GM12878 (cell line): ENCODE measurements around the gene GTPBP3. TPM values are rescaled to one million over a fixed set of nuclear protein-coding genes. Genes with fewer than 3 reads are reported as not detected.

Experiments
- ATAC-seq: fragments of 200-7000 bp; cut with Tn5 transposase; 3 replicates; pipeline ENCODE4 v1.9.1; 2020; ENCODE audit warnings: mild to moderate bottlenecking, moderate library complexity
- BruUV-seq: library from RNA; stranded (reverse); fragments of 400-500 nt; replicated peaks from 2 replicates; lab custom pipeline; 2021; lab: Mats Ljungman, UMichigan
- CTCF ChIA-PET: fragments of 300-600 bp; sonication (Branson Sonifier 250); formaldehyde crosslinking; extraction: SDS; loops from one replicate; lab custom pipeline; 2021; ENCODE audit warnings: inconsistent platforms; lab: Yijun Ruan, JAX
- POLR2A ChIA-PET: fragments of 350-600 bp; formaldehyde crosslinking; extraction: SDS; loops from one replicate; lab custom pipeline; 2021; ENCODE audit warnings: inconsistent platforms; lab: Charles Lee
- RAD21 ChIA-PET: fragments of 300-600 bp; sonication (Branson Sonifier 250); formaldehyde crosslinking; loops from one replicate; lab custom pipeline; 2023; ENCODE audit warnings: antibody characterized with exemption; ENCODE audit not compliant: unreplicated experiment; lab: Charles Lee
- SMC1A ChIA-PET: fragments of 300-600 bp; sonication (Branson Sonifier 250); formaldehyde crosslinking; loops from one replicate; lab custom pipeline; 2023; ENCODE audit not compliant: unreplicated experiment, uncharacterized antibody; lab: Charles Lee
- DNase-seq: peaks from one replicate; pipeline ENCODE4 v3.0.0-alpha.2; 2011; ENCODE audit warnings: low read depth, low spot score
- FAIRE-seq: peaks from 3 replicates; lab custom pipeline; 2011; peaks lifted over from hg19 to GRCh38; lab: Jason Lieb, UNC
- H2AFZ ChIP-seq: 2 replicates; pipeline ENCODE4 v1.6.0; 2011; ENCODE audit warnings: low read depth, low read length, control low read depth; ENCODE audit not compliant: control insufficient read depth
- H3K27ac ChIP-seq: 2 replicates; pipeline ENCODE4 v1.5.1; 2011; ENCODE audit warnings: control low read depth; ENCODE audit not compliant: control insufficient read depth, insufficient read depth
- H3K27me3 ChIP-seq, 2 experiments: replicated peaks in 1 of 2; 2 replicates each; pipeline versions ENCODE4 v1.6.0 to v1.6.1; 2011; ENCODE audit warnings: low read length in 1 of 2; ENCODE audit not compliant: control insufficient read depth in 2 of 2, insufficient read depth in 2 of 2
- H3K36me3 ChIP-seq, 2 experiments: 2 replicates each; pipeline ENCODE4 v1.5.1; 2011; ENCODE audit warnings: low read length in 1 of 2; ENCODE audit not compliant: control insufficient read depth in 2 of 2, insufficient read depth in 2 of 2
- H3K4me1 ChIP-seq: 2 replicates; pipeline ENCODE4 v1.6.1; 2011; ENCODE audit warnings: mild to moderate bottlenecking, low read length, moderate library complexity, mixed read lengths; ENCODE audit not compliant: control insufficient read depth, insufficient read depth
- H3K4me2 ChIP-seq: 2 replicates; pipeline ENCODE4 v1.6.0; 2011; ENCODE audit warnings: control low read depth; ENCODE audit not compliant: control insufficient read depth, insufficient read depth
- H3K4me3 ChIP-seq: fragments of 200-600 bp; sonication (generic); 2 replicates; pipeline ENCODE4 v1.5.1; 2016
- H3K79me2 ChIP-seq: 2 replicates; pipeline ENCODE4 v1.6.0; 2011; ENCODE audit warnings: low read length; ENCODE audit not compliant: control insufficient read depth, insufficient read depth
- H3K9ac ChIP-seq: 2 replicates; pipeline ENCODE4 v1.8.0; 2011; ENCODE audit warnings: low read length, control low read depth, mixed read lengths; ENCODE audit not compliant: control insufficient read depth, insufficient read depth
- H3K9me3 ChIP-seq: replicated peaks from 3 replicates; pipeline ENCODE4 v1.5.1; 2011; ENCODE audit warnings: mild to moderate bottlenecking, low read length; ENCODE audit not compliant: control insufficient read depth, insufficient read depth
- H4K20me1 ChIP-seq: 2 replicates; pipeline ENCODE4 v1.6.0; 2011; ENCODE audit not compliant: control insufficient read depth, insufficient read depth
- BHLHE40 ChIP-seq, 2 experiments: fragments of 450-650 bp in 1 of 2; IDR thresholded peaks; 2 replicates each; pipeline ENCODE4 v1.6.1; 2011 to 2017; ENCODE audit warnings: low read depth in 2 of 2, borderline replicate concordance in 1 of 2, improper control_type of control experiment in 1 of 2, low read length in 1 of 2, mild to moderate bottlenecking in 1 of 2
- CBFB ChIP-seq: IDR thresholded peaks from 2 replicates; pipeline ENCODE4 v1.6.1; 2016; ENCODE audit warnings: antibody characterized with exemption, low read depth
- CHD4 ChIP-seq: fragments of 200-600 bp; sonication (generic); IDR thresholded peaks from 2 replicates; pipeline ENCODE4 v1.6.1; 2016; ENCODE audit warnings: mild to moderate bottlenecking
- FOS ChIP-seq: IDR thresholded peaks from 3 replicates; pipeline ENCODE4 v1.6.1; 2011; ENCODE audit warnings: borderline replicate concordance; ENCODE audit not compliant: insufficient read length; ENCODE audit errors: extremely low read depth
- HDAC6 ChIP-seq: fragments of 200-600 bp; sonication (generic); IDR thresholded peaks from one replicate; pipeline ENCODE4 v1.8.0; 2017; ENCODE audit warnings: antibody characterized with exemption; ENCODE audit not compliant: unreplicated experiment
- POLR2AphosphoS5 ChIP-seq: IDR thresholded peaks from 2 replicates; pipeline ENCODE4 v1.6.1; 2011; ENCODE audit warnings: mild to moderate bottlenecking, low read length, inconsistent platforms
- RCOR1 ChIP-seq: conservative IDR thresholded peaks from 2 replicates; pipeline ENCODE4 v1.6.1; 2012; ENCODE audit warnings: low read depth, low read length, improper control_type of control experiment
- SRF ChIP-seq, 2 experiments: IDR thresholded peaks; 2 replicates each; pipeline ENCODE4 v1.6.1; 2011; ENCODE audit warnings: low read depth in 2 of 2, low read length in 2 of 2, mild to moderate bottlenecking in 1 of 2, moderate library complexity in 1 of 2
- YY1 ChIP-seq: IDR thresholded peaks from 2 replicates; pipeline ENCODE4 v1.6.1; 2011; ENCODE audit warnings: low read depth, mild to moderate bottlenecking, low read length
- ZZZ3 ChIP-seq: IDR thresholded peaks from 2 replicates; pipeline ENCODE4 v1.6.1; 2011; ENCODE audit warnings: low read depth; ENCODE audit not compliant: control insufficient read depth, insufficient read length
- WGBS: methylation state at CpG from one replicate; pipeline ENCODE4 v1.1.6; 2016; ENCODE audit warnings: low lambda C conversion rate; ENCODE audit not compliant: insufficient replicate concordance, insufficient coverage; ENCODE audit errors: missing lambda C conversion rate; 5-methylcytosine and 5-hydroxymethylcytosine counted together
- in situ Hi-C: fragments of 300-500 bp; cut with MboI; formaldehyde crosslinking; loops from 9 replicates; pipeline ENCODE4 v1.14.3; 2018; ENCODE audit warnings: mixed read lengths
- intact Hi-C: fragments of 100-400 bp; cut with micrococcal nuclease; formaldehyde crosslinking; loops from one replicate; pipeline ENCODE4 v1.14.2; 2022; ENCODE audit not compliant: unreplicated experiment
- polyA plus RNA-seq, 11 experiments: library from polyadenylated mRNA; depleted of rRNA in 4 of 11; unstranded in 6 of 11; stranded (reverse) in 5 of 11; fragments of >200 nt; fragmentation: Nextera tagmentation in 4 of 11; fragmentation: Illumina TruSeq in 1 of 11; extraction: Ambion mirVana in 4 of 11; extraction: Trizol in 1 of 11; gene quantifications; 1 replicate in 1 of 11; 2 replicates in 10 of 11; pipeline versions ENCODE4 v1.2.1 to v1.2.3, GENCODE V29; 2011 to 2016; ENCODE audit warnings: inconsistent platforms in 2 of 11, missing spikeins in 2 of 11, low read depth in 1 of 11
- total RNA-seq, 4 experiments: library from RNA; depleted of rRNA in 3 of 4; stranded (reverse); fragments of >200 nt in 3 of 4; fragmentation: Illumina TruSeq in 1 of 4; extraction: Trizol in 1 of 4; gene quantifications; 2 replicates each; pipeline versions ENCODE4 v1.2.1 to v1.2.3, GENCODE V29; 2013 to 2021
- TF ChIP-seq, protein P1 (sequence below): IDR thresholded peaks from 2 replicates; pipeline ENCODE4 v1.6.1; 2011; ENCODE audit warnings: low read depth, mild to moderate bottlenecking, low read length, moderate library complexity, borderline replicate concordance; ENCODE audit errors: extremely low read depth
- TF ChIP-seq, protein P2 (sequence below): fragments of 450-650 bp; IDR thresholded peaks from 2 replicates; pipeline ENCODE4 v1.6.1; 2017; ENCODE audit warnings: mild to moderate bottlenecking, low read depth, inconsistent platforms; ENCODE audit not compliant: poor library complexity, severe bottlenecking
- TF ChIP-seq, protein P3 (sequence below): fragments of 450-650 bp; IDR thresholded peaks from 2 replicates; pipeline ENCODE4 v1.6.1; 2014; ENCODE audit warnings: mild to moderate bottlenecking

The GTPBP3 gene
- total and polyA plus RNA-seq, 10 of the 15 experiments (the other 5 are each of a cell fraction or from before 2014, with no cell fraction given), result 2.9 to 46.8 (median 15.4) TPM

DNA sequence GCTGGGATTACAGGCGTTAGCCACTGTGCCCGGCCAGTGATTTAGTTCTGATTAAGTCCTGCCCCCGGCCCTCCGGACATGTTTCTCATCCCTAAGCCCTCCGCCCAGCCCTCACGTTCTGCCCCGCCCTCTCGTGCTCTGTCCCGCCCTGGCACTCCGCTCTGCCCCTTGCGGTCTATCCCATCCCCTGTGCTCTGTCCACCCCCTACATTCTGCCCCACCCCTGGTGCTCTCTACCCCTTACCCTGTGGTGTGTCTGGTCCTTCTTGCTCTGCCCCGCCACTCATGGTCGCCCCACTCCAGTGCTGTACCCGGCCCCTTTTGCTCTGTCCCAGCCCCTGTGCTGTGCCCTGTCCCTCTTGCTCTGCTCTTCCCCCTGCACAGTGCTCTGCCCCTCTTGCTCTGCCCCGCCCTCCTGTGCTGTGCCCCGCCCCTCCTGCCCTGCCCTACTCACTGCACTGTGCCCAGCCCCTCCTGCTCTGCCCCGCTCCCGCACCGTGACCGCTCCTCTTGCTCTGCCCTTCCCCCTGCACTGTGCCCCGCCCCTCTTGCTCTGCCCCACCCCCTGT, 3.0 kb downstream of the GTPBP3 start:
- no peak overlapping the region for H3K27ac ChIP-seq
- H3K79me2 ChIP-seq, result peaks cover 6% of the 10 kb centered on the region
- H3K27me3 ChIP-seq, result no peaks in the 10 kb centered on the region
- H2AFZ ChIP-seq, result no peak overlapping the region
- intact Hi-C loops (no loop called here), in situ Hi-C loops (no loop called here)
- no peak overlapping the region for H3K4me3 ChIP-seq
- FAIRE-seq, result no peak
- no peak overlapping the region for H3K4me2 ChIP-seq
- H3K36me3 ChIP-seq, result no peaks in the 10 kb centered on the region; a peak in 2 of 4 replicates
- no peak overlapping the region for H3K9ac ChIP-seq
- RAD21 ChIA-PET, result no interaction called here
- no peak for DNase-seq
- TF ChIP-seq CBFB (no peak), CHD4 (no peak), YY1 (no peak), SRF (IDR thresholded peaks at IDR 0.05; ENCODE audit: low read depth in 2 of 2, low read length in 2 of 2) (no peak), FOS (no peak), BHLHE40 (IDR thresholded peaks at IDR 0.05; ENCODE audit: borderline replicate concordance in 1 of 2, low read depth in 2 of 2, low read length in 1 of 2) (no peak), HDAC6 (no peak), POLR2AphosphoS5 (no peak), ZZZ3 (no peak), RCOR1 (no peak)
- TF ChIP-seq, protein P1, sequence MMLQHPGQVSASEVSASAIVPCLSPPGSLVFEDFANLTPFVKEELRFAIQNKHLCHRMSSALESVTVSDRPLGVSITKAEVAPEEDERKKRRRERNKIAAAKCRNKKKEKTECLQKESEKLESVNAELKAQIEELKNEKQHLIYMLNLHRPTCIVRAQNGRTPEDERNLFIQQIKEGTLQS, result no peak
- TF ChIP-seq, protein P2, sequence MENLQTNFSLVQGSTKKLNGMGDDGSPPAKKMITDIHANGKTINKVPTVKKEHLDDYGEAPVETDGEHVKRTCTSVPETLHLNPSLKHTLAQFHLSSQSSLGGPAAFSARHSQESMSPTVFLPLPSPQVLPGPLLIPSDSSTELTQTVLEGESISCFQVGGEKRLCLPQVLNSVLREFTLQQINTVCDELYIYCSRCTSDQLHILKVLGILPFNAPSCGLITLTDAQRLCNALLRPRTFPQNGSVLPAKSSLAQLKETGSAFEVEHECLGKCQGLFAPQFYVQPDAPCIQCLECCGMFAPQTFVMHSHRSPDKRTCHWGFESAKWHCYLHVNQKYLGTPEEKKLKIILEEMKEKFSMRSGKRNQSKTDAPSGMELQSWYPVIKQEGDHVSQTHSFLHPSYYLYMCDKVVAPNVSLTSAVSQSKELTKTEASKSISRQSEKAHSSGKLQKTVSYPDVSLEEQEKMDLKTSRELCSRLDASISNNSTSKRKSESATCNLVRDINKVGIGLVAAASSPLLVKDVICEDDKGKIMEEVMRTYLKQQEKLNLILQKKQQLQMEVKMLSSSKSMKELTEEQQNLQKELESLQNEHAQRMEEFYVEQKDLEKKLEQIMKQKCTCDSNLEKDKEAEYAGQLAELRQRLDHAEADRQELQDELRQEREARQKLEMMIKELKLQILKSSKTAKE, result no peak
- TF ChIP-seq, protein P3, sequence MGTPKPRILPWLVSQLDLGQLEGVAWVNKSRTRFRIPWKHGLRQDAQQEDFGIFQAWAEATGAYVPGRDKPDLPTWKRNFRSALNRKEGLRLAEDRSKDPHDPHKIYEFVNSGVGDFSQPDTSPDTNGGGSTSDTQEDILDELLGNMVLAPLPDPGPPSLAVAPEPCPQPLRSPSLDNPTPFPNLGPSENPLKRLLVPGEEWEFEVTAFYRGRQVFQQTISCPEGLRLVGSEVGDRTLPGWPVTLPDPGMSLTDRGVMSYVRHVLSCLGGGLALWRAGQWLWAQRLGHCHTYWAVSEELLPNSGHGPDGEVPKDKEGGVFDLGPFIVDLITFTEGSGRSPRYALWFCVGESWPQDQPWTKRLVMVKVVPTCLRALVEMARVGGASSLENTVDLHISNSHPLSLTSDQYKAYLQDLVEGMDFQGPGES, result no peak
- TF ChIP-seq, all 136 proteins: peak for 0
- WGBS, result 90% methylated on average over 15 of the region's 21 CpGs
- ChIA-PET CTCF (no interaction called here), POLR2A (no interaction called here), SMC1A (no interaction called here)
- no peaks in the 10 kb centered on the region for H4K20me1 ChIP-seq
- H3K4me1 ChIP-seq, result peaks cover 12% of the 10 kb centered on the region
- ATAC-seq, result no peak
- no TSS peak for BruUV-seq
- no peaks in the 10 kb centered on the region for H3K9me3 ChIP-seq
